Kidney (tissue), 14 donors: ENCODE measurements around the gene ZNF892. TPM values are rescaled to one million over a fixed set of nuclear protein-coding genes. Genes with fewer than 3 reads are reported as not detected.
"Not testable (repeated sequence)": the region's sequence is repeated elsewhere in the genome, so short reads cannot be mapped to it uniquely, and the experiment has no call there.

Experiments
- DNase-seq, 5 donors: peaks; one replicate each; pipeline ENCODE4 v3.0.0-alpha.2; 2013 to 2020
- FAIRE-seq: peaks from 2 replicates; lab custom pipeline; 2012; peaks lifted over from hg19 to GRCh38; lab: Jason Lieb, UNC
- H3K27ac ChIP-seq, 2 donors: one replicate each; pipeline ENCODE4 v1.7.0; 2013; ENCODE audit warnings: low read depth in 2 of 2, low read length in 2 of 2, inconsistent platforms in 1 of 2
- H3K27me3 ChIP-seq: one replicate; pipeline ENCODE4 v1.7.1; 2013; ENCODE audit warnings: low read length, inconsistent platforms; ENCODE audit not compliant: control insufficient read depth, insufficient read depth
- H3K36me3 ChIP-seq, 3 donors: one replicate each; pipeline versions ENCODE4 v1.7.0 to v1.7.1; 2013; ENCODE audit warnings: low read length in 3 of 3, control low read depth in 1 of 3, inconsistent platforms in 1 of 3; ENCODE audit not compliant: insufficient read depth in 3 of 3, control insufficient read depth in 2 of 3
- H3K4me1 ChIP-seq, 3 donors: one replicate each; pipeline versions ENCODE4 v1.7.0 to v1.7.1; 2013; ENCODE audit warnings: low read length in 3 of 3, inconsistent platforms in 1 of 3, low read depth in 1 of 3; ENCODE audit not compliant: control insufficient read depth in 2 of 3, insufficient read depth in 2 of 3
- H3K4me3 ChIP-seq, 3 donors: one replicate each; pipeline versions ENCODE4 v1.7.0 to v1.8.1; 2013; ENCODE audit warnings: low read length in 3 of 3, control low read depth in 1 of 3, inconsistent platforms in 1 of 3
- H3K9ac ChIP-seq, 3 donors: one replicate each; pipeline versions ENCODE4 v1.7.0 to v1.7.1; 2013; ENCODE audit warnings: low read length in 3 of 3, control low read depth in 1 of 3, inconsistent platforms in 1 of 3
- H3K9me3 ChIP-seq, 3 donors: one replicate each; pipeline versions ENCODE4 v1.7.0 to v1.7.1; 2013; ENCODE audit warnings: low read length in 3 of 3, control low read depth in 1 of 3, inconsistent platforms in 1 of 3; ENCODE audit not compliant: control insufficient read depth in 2 of 3, insufficient read depth in 1 of 3
- CTCF ChIP-seq: IDR thresholded peaks from 3 replicates; pipeline ENCODE4 v1.5.1; 2012; ENCODE audit warnings: mild to moderate bottlenecking, moderate library complexity, borderline replicate concordance; ENCODE audit not compliant: insufficient read depth; ENCODE audit errors: extremely low read depth
- intact Hi-C: fragments of 100-400 bp; cut with DNase I; formaldehyde crosslinking; loops from one replicate; pipeline ENCODE4 v1.11.1; 2022
- polyA plus RNA-seq: library from polyadenylated mRNA; stranded (reverse); fragments of 350-450 nt; fragmentation: Illumina TruSeq; extraction: RNeasy Lipid Tissue Mini Kit (QIAGEN cat#74804); gene quantifications from one replicate; pipeline ENCODE4 v1.2.3, GENCODE V29; 2014; ENCODE audit warnings: low read depth, low replicate concordance; ENCODE audit not compliant: insufficient read depth
- total RNA-seq: library from RNA; stranded (reverse); fragmentation: NEBNext Ultra II Directional; extraction: Animal tissue kit (Norgen Biotek cat#: 25700); gene quantifications from one replicate; pipeline ENCODE4 v1.2.1, GENCODE V29; 2021
- donor health status: control.
- donor health status: control.
- donor health status: control.
- donor health status: control.
- donor health status: control.
- donor health status: DM: yes; HTN: yes; CAD: no.
- donor health status: Normal renal cell carcinoma (clear cell type).

Gene ZNF892
- total and polyA plus RNA-seq, 2 donors from 2014 or later, result 0.34 to 6.2 TPM

GRCh38 chr2:95192956-95193355 lies 14.4 kb upstream of the ZNF892 start:
- H3K4me3 ChIP-seq, H3K4me1 ChIP-seq, H3K9me3 ChIP-seq, H3K36me3 ChIP-seq, intact Hi-C loops, H3K9ac ChIP-seq, H3K27ac ChIP-seq, H3K27me3 ChIP-seq, FAIRE-seq: not testable (repeated sequence)
- peak; percentile 51 to 79 (median 57) for DNase-seq
- TF ChIP-seq CTCF, result peak; percentile 68

DNA sequence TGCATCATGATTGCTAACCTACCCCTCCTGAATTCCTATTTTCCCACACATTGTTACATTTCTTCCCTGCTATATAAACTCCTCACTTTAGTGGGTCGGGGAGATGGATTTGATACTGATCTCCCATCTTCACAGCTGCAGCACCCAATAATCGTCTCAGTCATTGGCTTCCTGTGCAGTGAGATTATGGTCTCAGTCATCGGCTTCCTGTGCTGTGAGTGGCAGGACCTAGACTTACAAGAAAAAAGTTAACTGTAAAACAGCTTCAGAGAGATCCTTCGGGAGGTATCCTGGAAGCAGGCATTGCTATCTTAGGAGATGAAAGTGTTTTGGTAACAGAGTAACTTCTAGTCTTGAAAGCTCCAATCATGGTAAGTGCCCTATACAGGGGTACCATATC lies 3.4 kb upstream of the ZNF892 start:
- no peak overlapping the region for H3K9ac ChIP-seq
- TF ChIP-seq CTCF, result no peak
- no peak for DNase-seq
- no peaks in the 10 kb centered on the region for H3K9me3 ChIP-seq
- H3K4me3 ChIP-seq, result no peak overlapping the region
- H3K36me3 ChIP-seq, result no peaks in the 10 kb centered on the region
- FAIRE-seq, result no peak
- intact Hi-C loops, result no loop called here
- H3K27ac ChIP-seq, result no peak overlapping the region
- no peaks in the 10 kb centered on the region for H3K27me3 ChIP-seq
- H3K4me1 ChIP-seq, result peaks cover 0 to 2% (median 0%) of the 10 kb centered on the region in 3 donors

DNA sequence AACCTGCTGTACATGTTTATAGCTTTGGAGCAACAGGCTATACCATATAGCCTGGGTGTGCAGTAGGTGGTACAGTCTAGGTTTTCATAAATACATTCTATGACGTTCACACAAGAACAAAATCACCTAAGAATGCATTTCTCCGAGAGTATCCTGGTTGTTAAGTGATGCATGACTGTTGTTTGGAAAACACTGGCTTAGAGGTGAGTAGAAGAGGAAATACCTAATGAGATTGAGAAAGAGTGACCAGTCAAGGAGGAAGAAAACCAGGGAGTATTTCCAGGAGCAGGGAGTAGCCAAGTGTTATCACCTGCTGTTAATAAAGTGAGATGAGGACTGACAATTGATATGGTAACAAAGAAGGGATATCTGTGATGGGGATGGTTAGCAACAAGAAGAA lies 2.9 kb upstream of the ZNF892 start:
- H3K36me3 ChIP-seq, result no peaks in the 10 kb centered on the region
- no peaks in the 10 kb centered on the region for H3K27me3 ChIP-seq
- peaks cover 0 to 2% (median 0%) of the 10 kb centered on the region in 3 donors for H3K4me1 ChIP-seq
- H3K9ac ChIP-seq, result no peak overlapping the region
- TF ChIP-seq CTCF, result no peak
- H3K4me3 ChIP-seq, result no peak overlapping the region
- no peak for DNase-seq
- no peaks in the 10 kb centered on the region for H3K9me3 ChIP-seq
- no peak overlapping the region for H3K27ac ChIP-seq
- FAIRE-seq, result no peak
- intact Hi-C loops, result no loop called here

DNA sequence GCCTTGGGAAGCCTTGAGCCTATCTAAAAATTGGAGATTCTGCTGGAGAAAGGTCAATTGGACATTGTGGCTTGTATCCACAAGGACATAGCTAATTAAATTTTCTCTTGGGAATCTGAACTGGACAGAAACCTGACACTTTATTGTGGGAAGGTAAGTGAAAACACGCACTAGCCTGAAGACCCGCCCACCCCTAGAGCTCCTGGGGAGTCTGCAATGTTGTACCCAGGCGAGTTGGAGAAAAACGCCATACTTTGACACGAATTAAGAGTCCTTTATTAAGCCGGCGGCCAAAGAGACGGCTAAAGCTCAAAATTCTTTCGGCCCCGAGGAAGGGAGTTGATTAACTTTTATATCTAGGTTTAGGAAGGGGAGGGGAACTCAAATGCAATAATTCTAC lies 1.2 kb upstream of the ZNF892 start:
- H3K36me3 ChIP-seq, result peaks cover 0 to 3% (median under 1%) of the 10 kb centered on the region in 3 donors
- H3K9me3 ChIP-seq, result peaks cover 0 to 4% (median under 1%) of the 10 kb centered on the region in 3 donors
- peak overlapping the region in 1 of 3 donors; percentile 72 for H3K9ac ChIP-seq
- H3K27ac ChIP-seq, result no peak overlapping the region
- intact Hi-C loops, result no loop called here
- H3K4me1 ChIP-seq, result peaks cover 0 to 2% (median 0%) of the 10 kb centered on the region in 3 donors
- no peak for TF ChIP-seq CTCF
- DNase-seq (peak in 4 of 5 donors; percentile 13 to 60 (median 35)), FAIRE-seq (no peak)
- H3K4me3 ChIP-seq, result peak overlapping the region in 2 of 3 donors; percentile 6 to 82
- H3K27me3 ChIP-seq, result no peaks in the 10 kb centered on the region
